Skeletal muscle tissue (tissue), 4 donors: ENCODE results near the gene LCP2. TPM values are rescaled to one million over a fixed set of nuclear protein-coding genes. Genes with fewer than 3 reads are reported as not detected.
A peak's percentile ranks its signal among the peaks of the same experiment; 100 is the strongest.

Experiments
- H3K27ac ChIP-seq: one replicate; pipeline ENCODE4 v1.7.0; 2013; ENCODE audit warnings: mild to moderate bottlenecking, low read depth, low read length, inconsistent platforms
- H3K27me3 ChIP-seq, 3 donors: one replicate each; pipeline ENCODE4 v1.7.0; 2013; ENCODE audit warnings: low read length in 3 of 3; ENCODE audit not compliant: control insufficient read depth in 3 of 3, insufficient read depth in 3 of 3
- H3K36me3 ChIP-seq, 3 donors: one replicate each; pipeline ENCODE4 v1.7.0; 2013; ENCODE audit warnings: low read length in 3 of 3; ENCODE audit not compliant: control insufficient read depth in 3 of 3, insufficient read depth in 3 of 3
- H3K4me1 ChIP-seq, 3 donors: one replicate each; pipeline ENCODE4 v1.7.0; 2013; ENCODE audit warnings: low read length in 3 of 3, mild to moderate bottlenecking in 3 of 3; ENCODE audit not compliant: control insufficient read depth in 3 of 3, insufficient read depth in 3 of 3
- H3K4me3 ChIP-seq, 3 donors: one replicate each; pipeline ENCODE4 v1.7.0; 2013; ENCODE audit warnings: low read length in 3 of 3
- H3K9ac ChIP-seq, 3 donors: one replicate each; pipeline ENCODE4 v1.7.0; 2013; ENCODE audit warnings: low read length in 3 of 3, mild to moderate bottlenecking in 3 of 3, moderate library complexity in 2 of 3, low read depth in 1 of 3
- H3K9me3 ChIP-seq, 3 donors: one replicate each; pipeline ENCODE4 v1.7.0; 2013; ENCODE audit warnings: low read length in 3 of 3; ENCODE audit not compliant: control insufficient read depth in 3 of 3
- total RNA-seq: library from RNA; depleted of rRNA; stranded (reverse); fragments of >200 nt; gene quantifications from one replicate; pipeline ENCODE4 v1.2.3, GENCODE V29; 2014
- donor health status: Osteomylitis.

Gene LCP2
- total RNA-seq, 1 donor from 2014 or later: 6.8 TPM

GRCh38 chr5:170317499-170317898 lies 19.9 kb upstream of the LCP2 start:
- Histone ChIP-seq H3K36me3 (no peaks in the 10 kb centered on the region), H3K27ac (no peak overlapping the region), H3K27me3 (peaks cover 0 to 3% (median 2%) of the 10 kb centered on the region in 3 donors), H3K9me3 (no peaks in the 10 kb centered on the region), H3K4me3 (no peak overlapping the region), H3K9ac (no peak overlapping the region), H3K4me1 (peaks cover 4 to 11% (median 8%) of the 10 kb centered on the region in 3 donors)

- Histone ChIP-seq H3K4me3 (no peak overlapping the region), H3K36me3 (no peaks in the 10 kb centered on the region), H3K9ac (no peak overlapping the region), H3K9me3 (no peaks in the 10 kb centered on the region), H3K4me1 (peaks cover 7 to 15% (median 9%) of the 10 kb centered on the region in 3 donors), H3K27me3 (peaks cover 0 to 3% (median 2%) of the 10 kb centered on the region in 3 donors), H3K27ac (no peak overlapping the region)
Measured at GRCh38 chr5:170316937-170317336, 19.4 kb upstream of the LCP2 start.

- no peaks in the 10 kb centered on the region for H3K9me3 ChIP-seq
- H3K4me3 ChIP-seq: no peak overlapping the region
- H3K36me3 ChIP-seq: no peaks in the 10 kb centered on the region
- H3K27me3 ChIP-seq: peaks cover 0 to 3% (median 2%) of the 10 kb centered on the region in 3 donors
- peaks cover 10 to 19% (median 11%) of the 10 kb centered on the region in 3 donors for H3K4me1 ChIP-seq
- H3K9ac ChIP-seq: no peak overlapping the region
- H3K27ac ChIP-seq: peak overlapping the region; percentile 57
Measured at GRCh38 chr5:170315154-170315553, 17.6 kb upstream of the LCP2 start.

- no peaks in the 10 kb centered on the region for H3K36me3 ChIP-seq
- H3K27ac ChIP-seq: peak overlapping the region; percentile 57
- H3K4me1 ChIP-seq: peaks cover 10 to 22% (median 11%) of the 10 kb centered on the region in 3 donors
Measured at GRCh38 chr5:170314541-170315095, 17.0 kb upstream of the LCP2 start.

GRCh38 chr5:170313816-170314215 lies 16.2 kb upstream of the LCP2 start:
- Histone ChIP-seq H3K27me3 (peaks cover 0 to 1% (median 0%) of the 10 kb centered on the region in 3 donors), H3K4me3 (no peak overlapping the region), H3K9me3 (no peaks in the 10 kb centered on the region), H3K9ac (no peak overlapping the region), H3K36me3 (no peaks in the 10 kb centered on the region), H3K4me1 (peaks cover 10 to 22% (median 11%) of the 10 kb centered on the region in 3 donors), H3K27ac (no peak overlapping the region)

More at GRCh38 chr5:170314541-170315095, 17.0 kb upstream of the LCP2 start:
- H3K9me3 ChIP-seq: no peaks in the 10 kb centered on the region
- no peak overlapping the region for H3K4me3 ChIP-seq
- peaks cover 0 to 3% (median 0%) of the 10 kb centered on the region in 3 donors for H3K27me3 ChIP-seq
- no peak overlapping the region for H3K9ac ChIP-seq

GRCh38 chr5:170313344-170313743 lies 15.8 kb upstream of the LCP2 start:
- Histone ChIP-seq H3K27ac (no peak overlapping the region), H3K9ac (no peak overlapping the region), H3K4me3 (no peak overlapping the region), H3K27me3 (no peaks in the 10 kb centered on the region), H3K9me3 (no peaks in the 10 kb centered on the region), H3K36me3 (no peaks in the 10 kb centered on the region), H3K4me1 (peaks cover 10 to 23% (median 11%) of the 10 kb centered on the region in 3 donors)

GRCh38 chr5:170312666-170313065 lies 15.1 kb upstream of the LCP2 start:
- no peaks in the 10 kb centered on the region for H3K9me3 ChIP-seq
- H3K36me3 ChIP-seq: no peaks in the 10 kb centered on the region
- no peaks in the 10 kb centered on the region for H3K27me3 ChIP-seq
- H3K4me1 ChIP-seq: peaks cover 10 to 26% (median 11%) of the 10 kb centered on the region in 3 donors
- H3K27ac ChIP-seq: no peak overlapping the region
- H3K9ac ChIP-seq: no peak overlapping the region
- H3K4me3 ChIP-seq: no peak overlapping the region

GRCh38 chr5:170312301-170312595 lies 14.7 kb upstream of the LCP2 start:
- H3K9me3 ChIP-seq: no peaks in the 10 kb centered on the region
- no peaks in the 10 kb centered on the region for H3K36me3 ChIP-seq
- H3K4me1 ChIP-seq: peaks cover 10 to 26% (median 11%) of the 10 kb centered on the region in 3 donors
- H3K9ac ChIP-seq: no peak overlapping the region
- no peak overlapping the region for H3K4me3 ChIP-seq
- H3K27me3 ChIP-seq: no peaks in the 10 kb centered on the region
- no peak overlapping the region for H3K27ac ChIP-seq

- Histone ChIP-seq H3K27ac (no peak overlapping the region), H3K4me3 (no peak overlapping the region)
Measured at GRCh38 chr5:170311511-170312300, 14.1 kb upstream of the LCP2 start.

GRCh38 chr5:170310256-170310926 lies 12.8 kb upstream of the LCP2 start:
- Histone ChIP-seq H3K4me1 (peaks cover 12 to 25% (median 14%) of the 10 kb centered on the region in 3 donors), H3K27ac (no peak overlapping the region), H3K4me3 (no peak overlapping the region), H3K27me3 (no peaks in the 10 kb centered on the region), H3K9ac (no peak overlapping the region), H3K9me3 (no peaks in the 10 kb centered on the region), H3K36me3 (no peaks in the 10 kb centered on the region)

More at GRCh38 chr5:170311511-170312300, 14.1 kb upstream of the LCP2 start:
- peaks cover 10 to 26% (median 13%) of the 10 kb centered on the region in 3 donors for H3K4me1 ChIP-seq
- H3K36me3 ChIP-seq: no peaks in the 10 kb centered on the region
- H3K9me3 ChIP-seq: no peaks in the 10 kb centered on the region
- H3K27me3 ChIP-seq: no peaks in the 10 kb centered on the region
- H3K9ac ChIP-seq: no peak overlapping the region
